GM12873 (cell line): ENCODE data around the gene TRIM26.
A peak's percentile ranks its signal among the peaks of the same experiment; 100 is the strongest.

ENCODE experiments used
- CTCF ChIP-seq: IDR thresholded peaks from 2 replicates; pipeline ENCODE4 v1.5.1; 2012; ENCODE audit warnings: low read depth, mild to moderate bottlenecking, moderate library complexity, low read length, control low read depth; ENCODE audit not compliant: insufficient read depth; ENCODE audit errors: missing control alignments

Gene TRIM26

GRCh38 chr6:30175765-30176164, 37.4 kb downstream of the TRIM26 start:
- no peak for TF ChIP-seq CTCF

GRCh38 chr6:30172681-30173080, 40.5 kb downstream of the TRIM26 start:
- TF ChIP-seq CTCF: no peak

GRCh38 chr6:30171677-30172471, 41.3 kb downstream of the TRIM26 start:
- no peak for TF ChIP-seq CTCF

- TF ChIP-seq CTCF: peak; percentile 83
Measured at GRCh38 chr6:30169658-30170614, 43.3 kb downstream of the TRIM26 start.

- no peak for TF ChIP-seq CTCF
Measured at GRCh38 chr6:30168741-30169140, 44.5 kb downstream of the TRIM26 start.

- TF ChIP-seq CTCF: no peak
Measured at GRCh38 chr6:30167101-30167500, 46.1 kb downstream of the TRIM26 start.

- no peak for TF ChIP-seq CTCF
Measured at GRCh38 chr6:30164714-30165113, 48.5 kb downstream of the TRIM26 start.
